K562 (cell line): ENCODE measurements around the gene IPO11. TPM values are rescaled to one million over a fixed set of nuclear protein-coding genes. Genes with fewer than 3 reads are reported as not detected.

Experiments
- ESRRA ChIP-seq: fragments of 450-650 bp; IDR thresholded peaks from 2 replicates; pipeline ENCODE4 v1.6.1; 2014; ENCODE audit warnings: low read depth, mild to moderate bottlenecking, moderate library complexity, borderline replicate concordance
- FUS ChIP-seq: fragments of 200-400 bp; formaldehyde crosslinking; optimal IDR thresholded peaks from 2 replicates; pipeline ENCODE3; 2017; ENCODE audit warnings: low read depth, low read length
- GTF2E2 ChIP-seq: fragments of 200-800 bp; sonication (Bioruptor generic); IDR thresholded peaks from 2 replicates; pipeline ENCODE4 v1.6.1; 2016; ENCODE audit warnings: missing genetic modification characterization, missing compliant biosample characterization
- KAT8 ChIP-seq: fragments of 450-650 bp; IDR thresholded peaks from 2 replicates; pipeline ENCODE4 v1.6.1; 2016; ENCODE audit warnings: low read depth, mild to moderate bottlenecking
- NONO ChIP-seq, 2 experiments: fragments of 200-400 bp in 1 of 2; fragments of 450-650 bp in 1 of 2; formaldehyde crosslinking in 1 of 2; IDR thresholded peaks; 2 replicates each; pipeline ENCODE4 v1.6.1; 2017; ENCODE audit warnings: low read depth in 2 of 2, mild to moderate bottlenecking in 2 of 2, moderate library complexity in 2 of 2, low read length in 1 of 2
- PHB ChIP-seq: fragments of 250-450 bp; sonication (Bioruptor Pico); IDR thresholded peaks from 2 replicates; pipeline ENCODE4 v1.5.0; 2021
- RCOR1 ChIP-seq, 2 experiments: IDR thresholded peaks; 2 replicates each; pipeline ENCODE4 v1.6.1; 2012; ENCODE audit warnings: low read depth in 2 of 2, low read length in 2 of 2, borderline replicate concordance in 1 of 2, improper control_type of control experiment in 1 of 2
- RHOXF2B ChIP-seq: fragments of 250-450 bp; sonication (Bioruptor Pico); conservative IDR thresholded peaks from 2 replicates; pipeline ENCODE4 v1.5.1; 2021
- SAFB2 ChIP-seq: fragments of 200-400 bp; formaldehyde crosslinking; IDR thresholded peaks from 2 replicates; pipeline ENCODE4 v1.6.1; 2018; ENCODE audit warnings: borderline replicate concordance, low read length, low read depth, moderate library complexity; ENCODE audit not compliant: severe bottlenecking
- SIN3A ChIP-seq, 2 experiments: fragments of 150-350 bp in 1 of 2; IDR thresholded peaks; 2 replicates each; pipeline ENCODE4 v1.6.1; 2011 to 2016; ENCODE audit warnings: borderline replicate concordance in 2 of 2, low read depth in 2 of 2, low read length in 2 of 2, mild to moderate bottlenecking in 2 of 2, moderate library complexity in 2 of 2; ENCODE audit not compliant: control insufficient read depth in 1 of 2
- SNIP1 ChIP-seq: fragments of 450-650 bp; IDR thresholded peaks from 2 replicates; pipeline ENCODE4 v1.7.1; 2017; ENCODE audit warnings: low read depth, mild to moderate bottlenecking
- SRSF3 ChIP-seq: fragments of 200-400 bp; formaldehyde crosslinking; IDR thresholded peaks from 2 replicates; pipeline ENCODE4 v1.6.1; 2016; ENCODE audit warnings: mild to moderate bottlenecking, low read length, moderate library complexity; ENCODE audit not compliant: insufficient read depth
- TAF15 ChIP-seq: fragments of 200-400 bp; formaldehyde crosslinking; IDR thresholded peaks from 2 replicates; pipeline ENCODE4 v1.6.1; 2017; ENCODE audit warnings: mild to moderate bottlenecking, low read depth, low read length, moderate library complexity
- ZC3H8 ChIP-seq: fragments of 450-650 bp; IDR thresholded peaks from 2 replicates; pipeline ENCODE4 v1.6.1; 2017
- ZFPM2 ChIP-seq: fragments of 250-450 bp; sonication (Bioruptor Pico); IDR thresholded peaks from 2 replicates; pipeline ENCODE4 v1.5.1; 2022; ENCODE audit warnings: mild to moderate bottlenecking
- ZNF3 ChIP-seq: fragments of 250-450 bp; sonication (Bioruptor Pico); IDR thresholded peaks from 2 replicates; pipeline ENCODE4 v1.5.0; 2021; ENCODE audit warnings: mild to moderate bottlenecking, moderate library complexity
- ZNF444 ChIP-seq: fragments of 250-450 bp; sonication (Bioruptor Pico); IDR thresholded peaks from 2 replicates; pipeline ENCODE4 v1.4.0; 2020; ENCODE audit warnings: mild to moderate bottlenecking, moderate library complexity
- ZNF785 ChIP-seq: fragments of 250-450 bp; sonication (Bioruptor Pico); IDR thresholded peaks from 2 replicates; pipeline ENCODE4 v1.4.0; 2020; ENCODE audit warnings: mild to moderate bottlenecking
- polyA plus RNA-seq, 8 experiments: library from polyadenylated mRNA; depleted of rRNA in 4 of 8; stranded (reverse) in 5 of 8; unstranded in 3 of 8; fragments of >200 nt; fragmentation: Nextera tagmentation in 2 of 8; fragmentation: Illumina TruSeq in 1 of 8; extraction: Ambion mirVana in 2 of 8; extraction: Trizol in 1 of 8; gene quantifications; 2 replicates each; pipeline versions ENCODE4 v1.2.1 to v1.2.3, GENCODE V29; 2011 to 2014; ENCODE audit warnings: inconsistent platforms in 1 of 8, missing spikeins in 1 of 8
- total RNA-seq, 7 experiments: library from RNA; depleted of rRNA in 6 of 7; stranded (reverse); fragments of >200 nt in 6 of 7; fragmentation: Illumina TruSeq in 2 of 7; extraction: Trizol in 2 of 7; gene quantifications; 2 replicates each; pipeline versions ENCODE4 v1.2.1 to v1.2.3, GENCODE V29; 2011 to 2021; ENCODE audit warnings: low replicate concordance in 1 of 7
- TF ChIP-seq, protein P1 (sequence below): fragments of 200-400 bp; formaldehyde crosslinking; IDR thresholded peaks from 2 replicates; pipeline ENCODE4 v1.6.1; 2017; ENCODE audit warnings: mild to moderate bottlenecking, low read depth, low read length, moderate library complexity
- TF ChIP-seq, protein P2 (sequence below): sonication (generic); IDR thresholded peaks from 2 replicates; pipeline ENCODE4 v1.6.1; 2016
- TF ChIP-seq, protein P3 (sequence below): sonication (generic); formaldehyde crosslinking; IDR thresholded peaks from 2 replicates; pipeline ENCODE4 v1.8.1; 2023; ENCODE audit warnings: mild to moderate bottlenecking, missing genetic modification reagents
- TF ChIP-seq, protein P4 (sequence below): fragments of 250-450 bp; sonication (Bioruptor Pico); IDR thresholded peaks from 2 replicates; pipeline ENCODE4 v1.8.0; 2022; ENCODE audit warnings: inconsistent platforms

The IPO11 gene
- total and polyA plus RNA-seq, 9 of the 15 experiments (the other 6 are each of a cell fraction or from before 2014, with no cell fraction given): 38.7 to 96.0 (median 70.9) TPM

DNA sequence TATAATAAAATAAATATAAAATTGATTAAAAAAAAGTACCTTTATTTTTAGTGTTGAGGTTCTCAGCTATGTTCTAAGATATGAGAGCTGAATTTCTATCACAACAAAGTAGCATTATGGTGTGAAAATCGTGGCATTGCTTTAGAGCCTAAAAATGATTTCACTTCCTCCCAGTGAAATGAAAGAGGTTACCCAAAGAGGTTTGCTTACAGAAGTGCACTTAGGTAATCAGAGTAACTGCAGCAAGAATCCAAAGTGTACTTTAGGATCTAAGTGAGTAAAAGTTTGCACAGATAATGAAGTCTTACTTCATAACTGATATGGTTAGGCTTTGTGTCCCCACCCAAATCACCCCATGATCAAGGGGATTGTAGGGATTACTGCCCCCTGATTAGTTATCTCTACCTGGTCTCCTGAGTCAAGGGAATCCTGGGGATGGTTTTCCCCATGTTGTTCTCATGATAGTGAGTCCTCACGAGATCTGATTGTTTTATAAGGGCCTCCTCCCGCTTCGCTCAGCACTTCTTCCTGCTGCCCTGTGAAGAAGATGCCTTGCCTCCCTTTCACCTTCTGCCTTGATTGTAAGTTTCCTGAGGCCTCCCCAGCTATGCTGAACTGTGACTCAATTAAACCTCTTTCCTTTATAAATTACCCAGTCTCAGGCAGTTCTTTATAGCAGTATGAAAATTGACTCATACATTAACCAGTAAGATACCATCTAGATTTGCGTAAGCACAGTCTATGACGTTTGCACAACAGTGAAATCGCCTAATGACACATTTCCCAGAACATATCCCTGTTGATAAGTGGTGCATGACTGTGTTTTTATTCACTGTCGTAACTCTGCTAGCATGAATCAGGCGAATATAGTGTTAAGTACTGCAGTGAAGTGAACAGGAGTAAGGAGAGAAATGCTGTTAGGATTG, 125.7 kb downstream of the IPO11 start (continued):
- TF ChIP-seq, protein P1, sequence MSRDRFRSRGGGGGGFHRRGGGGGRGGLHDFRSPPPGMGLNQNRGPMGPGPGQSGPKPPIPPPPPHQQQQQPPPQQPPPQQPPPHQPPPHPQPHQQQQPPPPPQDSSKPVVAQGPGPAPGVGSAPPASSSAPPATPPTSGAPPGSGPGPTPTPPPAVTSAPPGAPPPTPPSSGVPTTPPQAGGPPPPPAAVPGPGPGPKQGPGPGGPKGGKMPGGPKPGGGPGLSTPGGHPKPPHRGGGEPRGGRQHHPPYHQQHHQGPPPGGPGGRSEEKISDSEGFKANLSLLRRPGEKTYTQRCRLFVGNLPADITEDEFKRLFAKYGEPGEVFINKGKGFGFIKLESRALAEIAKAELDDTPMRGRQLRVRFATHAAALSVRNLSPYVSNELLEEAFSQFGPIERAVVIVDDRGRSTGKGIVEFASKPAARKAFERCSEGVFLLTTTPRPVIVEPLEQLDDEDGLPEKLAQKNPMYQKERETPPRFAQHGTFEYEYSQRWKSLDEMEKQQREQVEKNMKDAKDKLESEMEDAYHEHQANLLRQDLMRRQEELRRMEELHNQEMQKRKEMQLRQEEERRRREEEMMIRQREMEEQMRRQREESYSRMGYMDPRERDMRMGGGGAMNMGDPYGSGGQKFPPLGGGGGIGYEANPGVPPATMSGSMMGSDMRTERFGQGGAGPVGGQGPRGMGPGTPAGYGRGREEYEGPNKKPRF: no peak
- TF ChIP-seq, protein P2, sequence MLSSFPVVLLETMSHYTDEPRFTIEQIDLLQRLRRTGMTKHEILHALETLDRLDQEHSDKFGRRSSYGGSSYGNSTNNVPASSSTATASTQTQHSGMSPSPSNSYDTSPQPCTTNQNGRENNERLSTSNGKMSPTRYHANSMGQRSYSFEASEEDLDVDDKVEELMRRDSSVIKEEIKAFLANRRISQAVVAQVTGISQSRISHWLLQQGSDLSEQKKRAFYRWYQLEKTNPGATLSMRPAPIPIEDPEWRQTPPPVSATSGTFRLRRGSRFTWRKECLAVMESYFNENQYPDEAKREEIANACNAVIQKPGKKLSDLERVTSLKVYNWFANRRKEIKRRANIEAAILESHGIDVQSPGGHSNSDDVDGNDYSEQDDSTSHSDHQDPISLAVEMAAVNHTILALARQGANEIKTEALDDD: peak; percentile 48
- TF ChIP-seq KAT8: no peak
- TF ChIP-seq ESRRA: no peak
- TF ChIP-seq FUS: no peak
- TF ChIP-seq SAFB2: no peak
- no peak for TF ChIP-seq PHB (CRISPR knock-in tag)
- TF ChIP-seq ZFPM2 (CRISPR knock-in tag): no peak
- no peak for TF ChIP-seq ZNF444
- no peak for TF ChIP-seq ZC3H8
- no peak for TF ChIP-seq TAF15
- no peak for TF ChIP-seq SNIP1
- TF ChIP-seq SRSF3: no peak
- TF ChIP-seq RCOR1 (IDR thresholded peaks at IDR 0.05; ENCODE audit: borderline replicate concordance in 1 of 2, low read depth in 2 of 2, low read length in 2 of 2): no peak
- TF ChIP-seq, protein P3, sequence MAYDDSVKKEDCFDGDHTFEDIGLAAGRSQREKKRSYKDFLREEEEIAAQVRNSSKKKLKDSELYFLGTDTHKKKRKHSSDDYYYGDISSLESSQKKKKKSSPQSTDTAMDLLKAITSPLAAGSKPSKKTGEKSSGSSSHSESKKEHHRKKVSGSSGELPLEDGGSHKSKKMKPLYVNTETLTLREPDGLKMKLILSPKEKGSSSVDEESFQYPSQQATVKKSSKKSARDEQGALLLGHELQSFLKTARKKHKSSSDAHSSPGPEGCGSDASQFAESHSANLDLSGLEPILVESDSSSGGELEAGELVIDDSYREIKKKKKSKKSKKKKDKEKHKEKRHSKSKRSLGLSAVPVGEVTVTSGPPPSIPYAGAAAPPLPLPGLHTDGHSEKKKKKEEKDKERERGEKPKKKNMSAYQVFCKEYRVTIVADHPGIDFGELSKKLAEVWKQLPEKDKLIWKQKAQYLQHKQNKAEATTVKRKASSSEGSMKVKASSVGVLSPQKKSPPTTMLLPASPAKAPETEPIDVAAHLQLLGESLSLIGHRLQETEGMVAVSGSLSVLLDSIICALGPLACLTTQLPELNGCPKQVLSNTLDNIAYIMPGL (CRISPR knock-in tag): no peak
- TF ChIP-seq, protein P4, sequence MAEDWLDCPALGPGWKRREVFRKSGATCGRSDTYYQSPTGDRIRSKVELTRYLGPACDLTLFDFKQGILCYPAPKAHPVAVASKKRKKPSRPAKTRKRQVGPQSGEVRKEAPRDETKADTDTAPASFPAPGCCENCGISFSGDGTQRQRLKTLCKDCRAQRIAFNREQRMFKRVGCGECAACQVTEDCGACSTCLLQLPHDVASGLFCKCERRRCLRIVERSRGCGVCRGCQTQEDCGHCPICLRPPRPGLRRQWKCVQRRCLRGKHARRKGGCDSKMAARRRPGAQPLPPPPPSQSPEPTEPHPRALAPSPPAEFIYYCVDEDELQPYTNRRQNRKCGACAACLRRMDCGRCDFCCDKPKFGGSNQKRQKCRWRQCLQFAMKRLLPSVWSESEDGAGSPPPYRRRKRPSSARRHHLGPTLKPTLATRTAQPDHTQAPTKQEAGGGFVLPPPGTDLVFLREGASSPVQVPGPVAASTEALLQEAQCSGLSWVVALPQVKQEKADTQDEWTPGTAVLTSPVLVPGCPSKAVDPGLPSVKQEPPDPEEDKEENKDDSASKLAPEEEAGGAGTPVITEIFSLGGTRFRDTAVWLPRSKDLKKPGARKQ (CRISPR knock-in tag): no peak
- TF ChIP-seq ZNF3: no peak
- no peak for TF ChIP-seq RHOXF2B (CRISPR knock-in tag)
- TF ChIP-seq NONO (IDR thresholded peaks at IDR 0.05; ENCODE audit: low read depth in 2 of 2, low read length in 1 of 2): no peak
- no peak for TF ChIP-seq GTF2E2 (tag)
- no peak for TF ChIP-seq ZNF785 (CRISPR knock-in tag)
- TF ChIP-seq SIN3A (IDR thresholded peaks at IDR 0.05; ENCODE audit: borderline replicate concordance in 2 of 2, control insufficient read depth in 1 of 2, low read depth in 2 of 2, low read length in 2 of 2): no peak
